Measurements from ENCODE around the gene C1orf116.

C1orf116 gene

GRCh38 chr1:207007352-207008033, 25.1 kb downstream of the C1orf116 start:
- DNase-seq (ENCODE audit: low spot score) (peak; percentile 91), ATAC-seq (ENCODE audit: low read depth) (peak; percentile 89)
- no peak overlapping the region for H3K4me3 ChIP-seq (ENCODE audit: severe bottlenecking)
- H3K4me1 ChIP-seq (ENCODE audit: insufficient read depth, poor library complexity, severe bottlenecking): peaks cover 41% of the 10 kb centered on the region
- H3K9me3 ChIP-seq (ENCODE audit: severe bottlenecking): peaks cover 11% of the 10 kb centered on the region
- peak overlapping the region; percentile 96 for H3K27ac ChIP-seq (ENCODE audit: poor library complexity, severe bottlenecking)
- no peak for TF ChIP-seq CTCF (IDR thresholded peaks at IDR 0.05; ENCODE audit: poor library complexity, severe bottlenecking)
- H3K27me3 ChIP-seq (ENCODE audit: insufficient read depth, poor library complexity, severe bottlenecking): no peaks in the 10 kb centered on the region
- no peaks in the 10 kb centered on the region for H3K36me3 ChIP-seq (ENCODE audit: low read depth)

DNA sequence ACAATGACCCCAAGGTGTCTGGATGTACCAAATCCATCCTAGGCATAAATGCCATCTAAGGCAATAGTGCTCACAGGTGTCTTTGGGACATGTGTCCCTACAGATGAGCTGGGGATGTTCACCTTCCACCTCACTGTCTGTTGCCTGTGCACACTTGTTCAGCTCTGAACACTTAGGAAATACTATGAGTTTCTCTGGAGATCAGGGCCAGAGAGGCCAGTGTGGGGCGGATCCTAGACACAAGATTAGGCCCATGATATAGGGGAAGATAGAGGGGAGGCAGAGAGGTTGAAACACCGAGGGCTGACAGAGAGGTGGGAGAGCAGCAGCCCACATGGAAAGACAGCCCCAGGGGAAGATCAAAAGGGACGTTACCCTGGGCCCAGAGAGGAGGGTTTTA, 25.6 kb downstream of the C1orf116 start:
- Histone ChIP-seq H3K27ac (ENCODE audit: poor library complexity, severe bottlenecking) (peak overlapping the region; percentile 96), H3K27me3 (ENCODE audit: insufficient read depth, poor library complexity, severe bottlenecking) (no peaks in the 10 kb centered on the region), H3K4me1 (ENCODE audit: insufficient read depth, poor library complexity, severe bottlenecking) (peaks cover 46% of the 10 kb centered on the region), H3K4me3 (ENCODE audit: severe bottlenecking) (no peak overlapping the region), H3K36me3 (ENCODE audit: low read depth) (no peaks in the 10 kb centered on the region), H3K9me3 (ENCODE audit: severe bottlenecking) (peaks cover 11% of the 10 kb centered on the region)
- no peak for DNase-seq (ENCODE audit: low spot score)
- no peak for TF ChIP-seq CTCF (IDR thresholded peaks at IDR 0.05; ENCODE audit: poor library complexity, severe bottlenecking)
- ATAC-seq (ENCODE audit: low read depth): no peak; the same call in 1 of the 3 replicates

GRCh38 chr1:207006083-207006482, 26.5 kb downstream of the C1orf116 start:
- H3K4me1 ChIP-seq (ENCODE audit: insufficient read depth, poor library complexity, severe bottlenecking): peaks cover 50% of the 10 kb centered on the region
- no peak for DNase-seq (ENCODE audit: low spot score)

GRCh38 chr1:207004931-207005830, 27.4 kb downstream of the C1orf116 start:
- no peak overlapping the region for H3K4me3 ChIP-seq (ENCODE audit: severe bottlenecking)
- H3K4me1 ChIP-seq (ENCODE audit: insufficient read depth, poor library complexity, severe bottlenecking): peaks cover 50% of the 10 kb centered on the region
- ATAC-seq (ENCODE audit: low read depth) (peak; percentile 35; the same call in 2 of the 3 replicates), DNase-seq (ENCODE audit: low spot score) (no peak)
- TF ChIP-seq CTCF (IDR thresholded peaks at IDR 0.05; ENCODE audit: poor library complexity, severe bottlenecking): peak; percentile 76
- peak overlapping the region; percentile 96 for H3K27ac ChIP-seq (ENCODE audit: poor library complexity, severe bottlenecking)
- peaks cover 11% of the 10 kb centered on the region for H3K9me3 ChIP-seq (ENCODE audit: severe bottlenecking)
- no peaks in the 10 kb centered on the region for H3K36me3 ChIP-seq (ENCODE audit: low read depth)
- no peaks in the 10 kb centered on the region for H3K27me3 ChIP-seq (ENCODE audit: insufficient read depth, poor library complexity, severe bottlenecking)

More at GRCh38 chr1:207006083-207006482, 26.5 kb downstream of the C1orf116 start:
- ATAC-seq (ENCODE audit: low read depth): no peak
- peak overlapping the region; percentile 96 for H3K27ac ChIP-seq (ENCODE audit: poor library complexity, severe bottlenecking)
- H3K4me3 ChIP-seq (ENCODE audit: severe bottlenecking): no peak overlapping the region
- no peak for TF ChIP-seq CTCF (IDR thresholded peaks at IDR 0.05; ENCODE audit: poor library complexity, severe bottlenecking)
- H3K27me3 ChIP-seq (ENCODE audit: insufficient read depth, poor library complexity, severe bottlenecking): no peaks in the 10 kb centered on the region
- H3K36me3 ChIP-seq (ENCODE audit: low read depth): no peaks in the 10 kb centered on the region
- peaks cover 11% of the 10 kb centered on the region for H3K9me3 ChIP-seq (ENCODE audit: severe bottlenecking)
